Measurements from ENCODE around the gene CALHM1. TPM values are rescaled to one million over a fixed set of nuclear protein-coding genes. Genes with fewer than 3 reads are reported as not detected.

Gene CALHM1
- total RNA-seq, 1 donor from 2014 or later: not detected

GRCh38 chr10:103416436-103417147 is 42.1 kb downstream of the CALHM1 start:
- H3K4me3 ChIP-seq (ENCODE audit: low read depth, low read length): no peak overlapping the region
- peaks cover 4% of the 10 kb centered on the region for H3K36me3 ChIP-seq (ENCODE audit: control insufficient read depth, insufficient read depth, low read length)
- H3K27me3 ChIP-seq (ENCODE audit: control insufficient read depth, insufficient read depth, low read length): no peaks in the 10 kb centered on the region
- TF ChIP-seq CTCF (IDR thresholded peaks at IDR 0.05; ENCODE audit: insufficient read depth, low read length, poor library complexity, severe bottlenecking): peak; percentile 40
- DNase-seq (ENCODE audit: low read depth): peak; percentile 31

- Histone ChIP-seq H3K4me3 (ENCODE audit: low read depth, low read length) (no peak overlapping the region), H3K27me3 (ENCODE audit: control insufficient read depth, insufficient read depth, low read length) (no peaks in the 10 kb centered on the region), H3K36me3 (ENCODE audit: control insufficient read depth, insufficient read depth, low read length) (peaks cover 4% of the 10 kb centered on the region)
- no peak for TF ChIP-seq CTCF (IDR thresholded peaks at IDR 0.05; ENCODE audit: insufficient read depth, low read length, poor library complexity, severe bottlenecking)
- DNase-seq (ENCODE audit: low read depth): no peak
Measured at GRCh38 chr10:103415581-103415980, 43.1 kb downstream of the CALHM1 start.

GRCh38 chr10:103413564-103413963 is 45.1 kb downstream of the CALHM1 start:
- Histone ChIP-seq H3K4me3 (ENCODE audit: low read depth, low read length) (no peak overlapping the region), H3K36me3 (ENCODE audit: control insufficient read depth, insufficient read depth, low read length) (peaks cover 4% of the 10 kb centered on the region), H3K27me3 (ENCODE audit: control insufficient read depth, insufficient read depth, low read length) (no peaks in the 10 kb centered on the region)
- TF ChIP-seq CTCF (IDR thresholded peaks at IDR 0.05; ENCODE audit: insufficient read depth, low read length, poor library complexity, severe bottlenecking): no peak
- DNase-seq (ENCODE audit: low read depth): no peak

Other genes starting within 250 kb of the CALHM1 start
- 0.04 TPM in 1 of 2 replicates, not detected in the other for gene RPEL1, start 213.0 kb downstream of the CALHM1 start, total RNA-seq
- 8.1 and 9.2 TPM in 2 replicates for gene INA, start 181.8 kb downstream of the CALHM1 start, total RNA-seq
- 9.2 and 13.3 TPM in 2 replicates for gene PCGF6, start 107.8 kb downstream of the CALHM1 start, total RNA-seq
- 2.6 and 3.8 TPM in 2 replicates for gene TAF5, start 90.9 kb downstream of the CALHM1 start, total RNA-seq
- 384 and 433 TPM in 2 replicates for gene ATP5MK, start 62.4 kb downstream of the CALHM1 start, total RNA-seq
- gene PDCD11, start 62.3 kb downstream of the CALHM1 start, total RNA-seq: 49.2 and 53.0 TPM in 2 replicates
- gene CALHM2, start 6.5 kb downstream of the CALHM1 start, total RNA-seq: 0.07 and 0.25 TPM in 2 replicates
- gene CALHM3, start 20.3 kb upstream of the CALHM1 start, total RNA-seq: not detected in 2 replicates
- gene NEURL1, start 34.8 kb upstream of the CALHM1 start, total RNA-seq: 1.3 and 2.1 TPM in 2 replicates